GM12878 (cell line): ENCODE data around the gene MCOLN3. TPM values are rescaled to one million over a fixed set of nuclear protein-coding genes. Genes with fewer than 3 reads are reported as not detected.

Source experiments
- ATAC-seq: fragments of 200-7000 bp; cut with Tn5 transposase; 3 replicates; pipeline ENCODE4 v1.9.1; 2020; ENCODE audit warnings: mild to moderate bottlenecking, moderate library complexity
- BruUV-seq: library from RNA; stranded (reverse); fragments of 400-500 nt; replicated peaks from 2 replicates; lab custom pipeline; 2021; lab: Mats Ljungman, UMichigan
- CTCF ChIA-PET: fragments of 300-600 bp; sonication (Branson Sonifier 250); formaldehyde crosslinking; extraction: SDS; loops from one replicate; lab custom pipeline; 2021; ENCODE audit warnings: inconsistent platforms; lab: Yijun Ruan, JAX
- POLR2A ChIA-PET: fragments of 350-600 bp; formaldehyde crosslinking; extraction: SDS; loops from one replicate; lab custom pipeline; 2021; ENCODE audit warnings: inconsistent platforms; lab: Charles Lee
- RAD21 ChIA-PET: fragments of 300-600 bp; sonication (Branson Sonifier 250); formaldehyde crosslinking; loops from one replicate; lab custom pipeline; 2023; ENCODE audit warnings: antibody characterized with exemption; ENCODE audit not compliant: unreplicated experiment; lab: Charles Lee
- SMC1A ChIA-PET: fragments of 300-600 bp; sonication (Branson Sonifier 250); formaldehyde crosslinking; loops from one replicate; lab custom pipeline; 2023; ENCODE audit not compliant: unreplicated experiment, uncharacterized antibody; lab: Charles Lee
- DNase-seq: peaks from one replicate; pipeline ENCODE4 v3.0.0-alpha.2; 2011; ENCODE audit warnings: low read depth, low spot score
- FAIRE-seq: peaks from 3 replicates; lab custom pipeline; 2011; peaks lifted over from hg19 to GRCh38; lab: Jason Lieb, UNC
- H2AFZ ChIP-seq: 2 replicates; pipeline ENCODE4 v1.6.0; 2011; ENCODE audit warnings: low read depth, low read length, control low read depth; ENCODE audit not compliant: control insufficient read depth
- H3K27ac ChIP-seq: 2 replicates; pipeline ENCODE4 v1.5.1; 2011; ENCODE audit warnings: control low read depth; ENCODE audit not compliant: control insufficient read depth, insufficient read depth
- H3K27me3 ChIP-seq, 2 experiments: replicated peaks in 1 of 2; 2 replicates each; pipeline versions ENCODE4 v1.6.0 to v1.6.1; 2011; ENCODE audit warnings: low read length in 1 of 2; ENCODE audit not compliant: control insufficient read depth in 2 of 2, insufficient read depth in 2 of 2
- H3K36me3 ChIP-seq, 2 experiments: 2 replicates each; pipeline ENCODE4 v1.5.1; 2011; ENCODE audit warnings: low read length in 1 of 2; ENCODE audit not compliant: control insufficient read depth in 2 of 2, insufficient read depth in 2 of 2
- H3K4me1 ChIP-seq: 2 replicates; pipeline ENCODE4 v1.6.1; 2011; ENCODE audit warnings: mild to moderate bottlenecking, low read length, moderate library complexity, mixed read lengths; ENCODE audit not compliant: control insufficient read depth, insufficient read depth
- H3K4me2 ChIP-seq: 2 replicates; pipeline ENCODE4 v1.6.0; 2011; ENCODE audit warnings: control low read depth; ENCODE audit not compliant: control insufficient read depth, insufficient read depth
- H3K4me3 ChIP-seq: fragments of 200-600 bp; sonication (generic); 2 replicates; pipeline ENCODE4 v1.5.1; 2016
- H3K79me2 ChIP-seq: 2 replicates; pipeline ENCODE4 v1.6.0; 2011; ENCODE audit warnings: low read length; ENCODE audit not compliant: control insufficient read depth, insufficient read depth
- H3K9ac ChIP-seq: 2 replicates; pipeline ENCODE4 v1.8.0; 2011; ENCODE audit warnings: low read length, control low read depth, mixed read lengths; ENCODE audit not compliant: control insufficient read depth, insufficient read depth
- H3K9me3 ChIP-seq: replicated peaks from 3 replicates; pipeline ENCODE4 v1.5.1; 2011; ENCODE audit warnings: mild to moderate bottlenecking, low read length; ENCODE audit not compliant: control insufficient read depth, insufficient read depth
- H4K20me1 ChIP-seq: 2 replicates; pipeline ENCODE4 v1.6.0; 2011; ENCODE audit not compliant: control insufficient read depth, insufficient read depth
- BACH1 ChIP-seq: fragments of 450-650 bp; IDR thresholded peaks from 2 replicates; pipeline ENCODE4 v1.6.1; 2017; ENCODE audit warnings: mild to moderate bottlenecking, borderline replicate concordance
- CREB1 ChIP-seq: IDR thresholded peaks from 2 replicates; pipeline ENCODE4 v1.6.1; 2012; ENCODE audit warnings: low read depth, mild to moderate bottlenecking, inconsistent platforms
- IRF4 ChIP-seq: IDR thresholded peaks from 2 replicates; pipeline ENCODE4 v1.6.1; 2011; ENCODE audit warnings: low read depth, low read length
- JUNB ChIP-seq: IDR thresholded peaks from 2 replicates; pipeline ENCODE4 v1.6.1; 2016; ENCODE audit warnings: antibody characterized with exemption, mild to moderate bottlenecking
- MEF2B ChIP-seq: fragments of 450-650 bp; IDR thresholded peaks from 2 replicates; pipeline ENCODE4 v1.6.1; 2018; ENCODE audit warnings: mild to moderate bottlenecking, moderate library complexity; ENCODE audit not compliant: partially characterized antibody, poor library complexity, severe bottlenecking
- NFIC ChIP-seq: IDR thresholded peaks from 2 replicates; pipeline ENCODE4 v1.6.1; 2012; ENCODE audit warnings: low read depth, mild to moderate bottlenecking, inconsistent platforms, low read length, moderate library complexity
- PML ChIP-seq: IDR thresholded peaks from 2 replicates; pipeline ENCODE4 v1.6.1; 2012; ENCODE audit warnings: low read length, inconsistent platforms
- SMARCA5 ChIP-seq: fragments of 450-650 bp; IDR thresholded peaks from 2 replicates; pipeline ENCODE4 v1.6.1; 2017; ENCODE audit warnings: mild to moderate bottlenecking
- TBL1XR1 ChIP-seq: IDR thresholded peaks from 2 replicates; pipeline ENCODE4 v1.6.1; 2012; ENCODE audit warnings: low read depth, low read length, improper control_type of control experiment
- WGBS: methylation state at CpG from one replicate; pipeline ENCODE4 v1.1.6; 2016; ENCODE audit warnings: low lambda C conversion rate; ENCODE audit not compliant: insufficient replicate concordance, insufficient coverage; ENCODE audit errors: missing lambda C conversion rate; 5-methylcytosine and 5-hydroxymethylcytosine counted together
- in situ Hi-C: fragments of 300-500 bp; cut with MboI; formaldehyde crosslinking; loops from 9 replicates; pipeline ENCODE4 v1.14.3; 2018; ENCODE audit warnings: mixed read lengths
- intact Hi-C: fragments of 100-400 bp; cut with micrococcal nuclease; formaldehyde crosslinking; loops from one replicate; pipeline ENCODE4 v1.14.2; 2022; ENCODE audit not compliant: unreplicated experiment
- polyA plus RNA-seq, 11 experiments: library from polyadenylated mRNA; depleted of rRNA in 4 of 11; unstranded in 6 of 11; stranded (reverse) in 5 of 11; fragments of >200 nt; fragmentation: Nextera tagmentation in 4 of 11; fragmentation: Illumina TruSeq in 1 of 11; extraction: Ambion mirVana in 4 of 11; extraction: Trizol in 1 of 11; gene quantifications; 1 replicate in 1 of 11; 2 replicates in 10 of 11; pipeline versions ENCODE4 v1.2.1 to v1.2.3, GENCODE V29; 2011 to 2016; ENCODE audit warnings: inconsistent platforms in 2 of 11, missing spikeins in 2 of 11, low read depth in 1 of 11
- total RNA-seq, 4 experiments: library from RNA; depleted of rRNA in 3 of 4; stranded (reverse); fragments of >200 nt in 3 of 4; fragmentation: Illumina TruSeq in 1 of 4; extraction: Trizol in 1 of 4; gene quantifications; 2 replicates each; pipeline versions ENCODE4 v1.2.1 to v1.2.3, GENCODE V29; 2013 to 2021
- TF ChIP-seq, protein P1 (sequence below): fragments of 450-650 bp; IDR thresholded peaks from 2 replicates; pipeline ENCODE4 v1.6.1; 2018; ENCODE audit warnings: mild to moderate bottlenecking, low read depth, moderate library complexity; ENCODE audit not compliant: partially characterized antibody
- TF ChIP-seq, protein P2 (sequence below): IDR thresholded peaks from 2 replicates; pipeline ENCODE4 v1.6.1; 2012; ENCODE audit warnings: low read depth, low read length, improper control_type of control experiment
- TF ChIP-seq, protein P3 (sequence below): fragments of 450-650 bp; IDR thresholded peaks from 2 replicates; pipeline ENCODE4 v1.6.1; 2017; ENCODE audit warnings: low read depth, mild to moderate bottlenecking, moderate library complexity

Gene MCOLN3
- total and polyA plus RNA-seq, 10 of the 15 experiments (the other 5 are each of a cell fraction or from before 2014, with no cell fraction given): 0.48 to 7.4 (median 3.8) TPM

DNA sequence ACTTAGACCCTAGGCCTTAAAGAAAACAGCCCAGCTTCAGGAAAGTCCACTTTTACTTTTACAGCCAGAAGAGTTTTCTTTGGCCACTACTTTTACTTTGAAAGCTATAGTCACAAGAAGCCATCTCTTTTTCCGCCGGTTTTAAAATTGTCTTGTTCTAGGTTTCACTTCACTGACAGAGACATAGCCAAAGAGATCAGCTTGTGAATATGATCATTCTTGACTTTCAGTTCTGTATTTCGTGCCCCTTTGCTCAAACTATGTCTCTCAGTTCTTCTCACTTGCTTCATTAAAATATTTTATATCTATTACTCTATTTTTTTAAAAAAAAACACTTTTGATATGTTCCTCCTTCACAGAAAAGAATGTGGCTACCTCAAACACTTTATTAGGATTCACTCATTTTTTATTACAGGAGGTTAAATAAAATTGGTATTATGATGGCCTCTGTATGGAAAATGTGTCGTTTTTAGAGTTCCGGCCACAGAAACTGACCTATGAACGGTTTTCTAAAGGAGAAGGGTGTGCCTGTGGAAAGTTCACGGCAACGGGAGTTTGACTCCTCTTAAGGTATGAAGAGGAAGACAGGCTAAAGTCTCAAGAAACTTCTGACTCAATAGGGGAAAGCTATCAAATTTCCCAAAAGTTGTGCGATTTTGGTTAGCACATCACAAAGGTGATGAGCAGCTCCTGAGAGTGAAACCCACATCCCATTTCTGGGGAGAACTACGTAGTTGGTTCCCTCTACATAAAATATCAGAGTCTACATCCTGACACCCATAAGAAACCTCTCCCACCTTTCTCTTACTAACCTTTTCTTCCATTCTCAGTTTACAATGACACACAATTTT lies 52.6 kb downstream of the MCOLN3 start (continued):
- TF ChIP-seq, protein P1, sequence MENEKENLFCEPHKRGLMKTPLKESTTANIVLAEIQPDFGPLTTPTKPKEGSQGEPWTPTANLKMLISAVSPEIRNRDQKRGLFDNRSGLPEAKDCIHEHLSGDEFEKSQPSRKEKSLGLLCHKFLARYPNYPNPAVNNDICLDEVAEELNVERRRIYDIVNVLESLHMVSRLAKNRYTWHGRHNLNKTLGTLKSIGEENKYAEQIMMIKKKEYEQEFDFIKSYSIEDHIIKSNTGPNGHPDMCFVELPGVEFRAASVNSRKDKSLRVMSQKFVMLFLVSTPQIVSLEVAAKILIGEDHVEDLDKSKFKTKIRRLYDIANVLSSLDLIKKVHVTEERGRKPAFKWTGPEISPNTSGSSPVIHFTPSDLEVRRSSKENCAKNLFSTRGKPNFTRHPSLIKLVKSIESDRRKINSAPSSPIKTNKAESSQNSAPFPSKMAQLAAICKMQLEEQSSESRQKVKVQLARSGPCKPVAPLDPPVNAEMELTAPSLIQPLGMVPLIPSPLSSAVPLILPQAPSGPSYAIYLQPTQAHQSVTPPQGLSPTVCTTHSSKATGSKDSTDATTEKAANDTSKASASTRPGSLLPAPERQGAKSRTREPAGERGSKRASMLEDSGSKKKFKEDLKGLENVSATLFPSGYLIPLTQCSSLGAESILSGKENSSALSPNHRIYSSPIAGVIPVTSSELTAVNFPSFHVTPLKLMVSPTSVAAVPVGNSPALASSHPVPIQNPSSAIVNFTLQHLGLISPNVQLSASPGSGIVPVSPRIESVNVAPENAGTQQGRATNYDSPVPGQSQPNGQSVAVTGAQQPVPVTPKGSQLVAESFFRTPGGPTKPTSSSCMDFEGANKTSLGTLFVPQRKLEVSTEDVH: peak; percentile 17
- peak; percentile 35 for TF ChIP-seq MEF2B
- peak; percentile 22; the same call in 1 of the 2 replicates for TF ChIP-seq BACH1
- TF ChIP-seq, all 136 proteins: peak for 40

DNA sequence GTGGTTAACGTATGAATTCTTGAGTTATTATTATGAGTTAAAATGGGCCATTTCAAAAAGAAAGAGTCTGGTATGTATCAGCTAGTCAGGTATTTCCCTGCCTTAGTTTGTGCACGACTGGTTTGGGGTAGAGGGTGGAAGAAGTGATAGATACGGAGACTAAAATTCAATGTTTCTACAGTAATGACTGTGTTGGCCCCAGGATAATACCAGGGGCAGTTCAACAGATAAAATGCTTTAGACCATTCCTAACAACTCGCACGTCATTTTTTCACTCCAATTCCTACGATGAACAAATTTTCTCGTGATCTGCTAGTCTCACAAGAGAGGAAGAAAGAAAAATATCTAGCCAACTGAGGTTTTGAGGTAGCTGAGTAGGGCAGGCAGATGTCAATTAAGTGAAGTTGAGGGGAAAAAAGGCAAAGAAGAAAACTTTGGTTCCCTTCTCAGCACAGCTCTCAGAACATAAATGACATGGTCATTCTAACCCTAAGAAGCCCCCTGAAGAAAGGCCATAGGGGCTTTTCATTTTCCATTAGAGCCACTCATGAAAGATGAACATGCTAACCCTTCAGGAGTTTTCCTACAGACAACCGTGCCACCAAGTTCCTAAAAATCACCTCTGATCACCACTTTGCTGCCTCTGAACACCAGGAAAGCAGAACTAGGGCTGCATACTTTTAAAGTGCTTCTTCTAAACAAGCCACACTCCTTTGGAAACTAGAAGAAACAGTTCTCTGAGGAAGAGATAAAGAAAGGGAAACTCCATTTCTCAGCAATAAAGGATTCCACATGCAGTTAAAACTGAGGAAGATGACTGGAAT lies 57.0 kb downstream of the MCOLN3 start:
- H3K4me3 ChIP-seq: peak overlapping the region; percentile 65
- FAIRE-seq (peak; percentile 62), ATAC-seq (peak; percentile 50), DNase-seq (no peak)
- H3K9ac ChIP-seq: peak overlapping the region; percentile 71
- H3K4me2 ChIP-seq: peak overlapping the region; percentile 86
- peak overlapping the region; percentile 87 for H3K27ac ChIP-seq
- H3K4me1 ChIP-seq: peaks cover 16% of the 10 kb centered on the region
- POLR2A ChIA-PET: interaction anchor here (0.6 to 8.7 kb wide), 11 partner anchors 9 to 119 kb away, joined by 3 to 69 read pairs (median 3); no protein-coding TSS in a partner anchor
- no peaks in the 10 kb centered on the region for H3K27me3 ChIP-seq
- 9% methylated on average over 8 of the region's 8 CpGs for WGBS
- RAD21 ChIA-PET: interaction anchor here (0.6 to 2.8 kb wide), 10 partner anchors 11 to 46 kb away, joined by 3 to 26 read pairs (median 6); no protein-coding TSS in a partner anchor
- intact Hi-C loops (loop anchor here (10.0 kb wide), 1 partner anchor 417 kb away; the partner anchor contains the start of gene CTBS), in situ Hi-C loops (loop anchor here (25.0 kb wide), 1 partner anchor 1921 kb away; the partner anchor contains the start of genes HS2ST1 and SELENOF)
- CTCF ChIA-PET: interaction anchor here (0.6 to 3.6 kb wide), 8 partner anchors 9 to 46 kb away, joined by 3 to 18 read pairs (median 6); no protein-coding TSS in a partner anchor
- peaks cover 0 to 2% of the 10 kb centered on the region in 2 experiments; a peak in 1 of 4 replicates for H3K36me3 ChIP-seq
- BruUV-seq: no TSS peak
- no peak overlapping the region for H2AFZ ChIP-seq
- H3K9me3 ChIP-seq: no peaks in the 10 kb centered on the region; the same call in 1 of the 3 replicates
- H4K20me1 ChIP-seq: no peaks in the 10 kb centered on the region
- peaks cover 88% of the 10 kb centered on the region for H3K79me2 ChIP-seq
- SMC1A ChIA-PET: interaction anchor here (0.9 to 9.8 kb wide), 9 partner anchors 8 to 46 kb away, joined by 3 to 132 read pairs (median 9); no protein-coding TSS in a partner anchor
- TF ChIP-seq TBL1XR1 (no peak), IRF4 (peak; percentile 66; the same call in 1 of the 2 replicates), NFIC (peak; percentile 83), CREB1 (peak; percentile 67; the same call in 1 of the 2 replicates), JUNB (peak; percentile 80), PML (peak; percentile 77; the same call in 1 of the 2 replicates), SMARCA5 (no peak)
- TF ChIP-seq, protein P2, sequence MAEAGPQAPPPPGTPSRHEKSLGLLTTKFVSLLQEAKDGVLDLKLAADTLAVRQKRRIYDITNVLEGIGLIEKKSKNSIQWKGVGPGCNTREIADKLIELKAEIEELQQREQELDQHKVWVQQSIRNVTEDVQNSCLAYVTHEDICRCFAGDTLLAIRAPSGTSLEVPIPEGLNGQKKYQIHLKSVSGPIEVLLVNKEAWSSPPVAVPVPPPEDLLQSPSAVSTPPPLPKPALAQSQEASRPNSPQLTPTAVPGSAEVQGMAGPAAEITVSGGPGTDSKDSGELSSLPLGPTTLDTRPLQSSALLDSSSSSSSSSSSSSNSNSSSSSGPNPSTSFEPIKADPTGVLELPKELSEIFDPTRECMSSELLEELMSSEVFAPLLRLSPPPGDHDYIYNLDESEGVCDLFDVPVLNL: no peak
- TF ChIP-seq, protein P3, sequence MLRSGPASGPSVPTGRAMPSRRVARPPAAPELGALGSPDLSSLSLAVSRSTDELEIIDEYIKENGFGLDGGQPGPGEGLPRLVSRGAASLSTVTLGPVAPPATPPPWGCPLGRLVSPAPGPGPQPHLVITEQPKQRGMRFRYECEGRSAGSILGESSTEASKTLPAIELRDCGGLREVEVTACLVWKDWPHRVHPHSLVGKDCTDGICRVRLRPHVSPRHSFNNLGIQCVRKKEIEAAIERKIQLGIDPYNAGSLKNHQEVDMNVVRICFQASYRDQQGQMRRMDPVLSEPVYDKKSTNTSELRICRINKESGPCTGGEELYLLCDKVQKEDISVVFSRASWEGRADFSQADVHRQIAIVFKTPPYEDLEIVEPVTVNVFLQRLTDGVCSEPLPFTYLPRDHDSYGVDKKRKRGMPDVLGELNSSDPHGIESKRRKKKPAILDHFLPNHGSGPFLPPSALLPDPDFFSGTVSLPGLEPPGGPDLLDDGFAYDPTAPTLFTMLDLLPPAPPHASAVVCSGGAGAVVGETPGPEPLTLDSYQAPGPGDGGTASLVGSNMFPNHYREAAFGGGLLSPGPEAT: peak; percentile 31; the same call in 1 of the 2 replicates
